ENCODE measurements around the gene DNAJC15. TPM values are rescaled to one million over a fixed set of nuclear protein-coding genes. Genes with fewer than 3 reads are reported as not detected.

The DNAJC15 gene
- total RNA-seq, 1 donor from 2014 or later = 2.3 TPM

GRCh38 chr13:43005460-43006236 is 17.7 kb upstream of the DNAJC15 start:
- H3K4me1 ChIP-seq = no peaks in the 10 kb centered on the region
- intact Hi-C loops (cut with DNase I) = no loop called here
- H3K4me3 ChIP-seq = no peak overlapping the region
- H3K27ac ChIP-seq = no peak overlapping the region
- H3K9me3 ChIP-seq = no peaks in the 10 kb centered on the region
- no peak for DNase-seq (ENCODE audit: low spot score in 2 of 2)
- H3K36me3 ChIP-seq = no peaks in the 10 kb centered on the region
- no peaks in the 10 kb centered on the region for H3K27me3 ChIP-seq
- no peak for TF ChIP-seq CTCF (IDR thresholded peaks at IDR 0.05)

DNA sequence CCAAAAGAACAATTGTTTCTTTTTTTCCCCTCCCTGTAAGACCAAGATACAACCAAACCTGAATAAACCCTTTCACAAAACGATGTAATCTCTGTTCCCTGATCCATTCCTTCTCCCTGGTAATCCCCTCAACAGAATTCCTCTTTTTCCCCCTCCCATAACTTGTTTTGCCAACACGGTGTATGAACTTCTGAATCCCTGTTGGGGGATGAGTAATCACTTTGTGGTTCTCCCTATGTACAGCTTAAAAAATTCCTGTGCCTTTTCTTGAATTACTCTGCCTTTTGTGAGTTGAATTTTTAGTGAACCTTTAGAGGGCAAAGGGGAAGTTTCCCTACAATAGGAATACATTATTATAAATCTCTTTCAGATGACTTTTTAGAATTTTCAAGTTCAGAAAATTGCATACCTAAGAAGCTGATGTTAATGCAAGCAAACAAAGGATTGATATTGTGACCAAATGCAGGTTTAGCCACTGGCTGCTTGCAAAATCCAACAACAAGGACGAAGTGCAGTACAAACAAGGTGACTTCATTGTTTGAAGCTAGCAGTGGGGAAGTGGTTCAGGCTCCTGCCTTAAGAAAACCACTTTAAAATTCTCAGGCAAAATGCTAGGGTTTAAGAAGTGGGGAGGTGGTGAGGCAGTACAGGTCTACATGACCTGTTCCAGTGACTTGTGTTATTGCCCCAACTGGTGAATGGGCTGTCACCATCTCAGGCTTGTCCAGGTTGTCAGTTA is 16.3 kb upstream of the DNAJC15 start:
- no peak for TF ChIP-seq CTCF (IDR thresholded peaks at IDR 0.05)
- no peaks in the 10 kb centered on the region for H3K4me1 ChIP-seq
- no peaks in the 10 kb centered on the region for H3K9me3 ChIP-seq
- H3K36me3 ChIP-seq = no peaks in the 10 kb centered on the region
- H3K27me3 ChIP-seq = no peaks in the 10 kb centered on the region
- no peak overlapping the region for H3K4me3 ChIP-seq
- intact Hi-C loops (cut with DNase I) = no loop called here
- DNase-seq (ENCODE audit: low spot score in 2 of 2) = no peak
- no peak overlapping the region for H3K27ac ChIP-seq

GRCh38 chr13:43008596-43008995 is 14.8 kb upstream of the DNAJC15 start:
- Histone ChIP-seq H3K27ac (no peak overlapping the region), H3K4me3 (no peak overlapping the region), H3K9me3 (no peaks in the 10 kb centered on the region), H3K4me1 (no peaks in the 10 kb centered on the region), H3K27me3 (no peaks in the 10 kb centered on the region), H3K36me3 (no peaks in the 10 kb centered on the region)
- DNase-seq (ENCODE audit: low spot score in 2 of 2) = no peak
- TF ChIP-seq CTCF (IDR thresholded peaks at IDR 0.05) = no peak
- intact Hi-C loops (cut with DNase I) = no loop called here

DNA sequence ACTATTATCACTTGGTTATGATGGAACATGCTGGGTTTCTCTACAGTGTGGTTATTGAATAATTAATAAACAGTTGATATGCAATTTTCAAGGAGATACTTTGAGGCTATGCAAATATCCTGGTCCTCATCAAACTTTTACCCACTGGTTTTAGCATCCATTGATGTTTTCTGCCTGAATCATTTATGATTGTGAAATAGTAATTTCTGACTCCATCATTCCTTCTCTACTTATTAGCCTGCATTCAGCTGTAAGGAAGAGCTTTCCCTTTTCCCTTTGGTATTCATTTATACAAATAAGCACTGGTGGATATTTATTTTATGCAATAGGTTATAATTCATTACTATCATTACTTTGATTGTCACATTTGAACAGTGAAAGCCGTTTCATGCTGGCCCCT is 13.9 kb upstream of the DNAJC15 start:
- H3K27ac ChIP-seq = no peak overlapping the region
- no peaks in the 10 kb centered on the region for H3K36me3 ChIP-seq
- H3K4me1 ChIP-seq = no peaks in the 10 kb centered on the region
- no peaks in the 10 kb centered on the region for H3K27me3 ChIP-seq
- no peak for TF ChIP-seq CTCF (IDR thresholded peaks at IDR 0.05)
- H3K4me3 ChIP-seq = no peak overlapping the region
- DNase-seq (ENCODE audit: low spot score in 2 of 2) = no peak
- intact Hi-C loops (cut with DNase I) = no loop called here
- no peaks in the 10 kb centered on the region for H3K9me3 ChIP-seq

DNA sequence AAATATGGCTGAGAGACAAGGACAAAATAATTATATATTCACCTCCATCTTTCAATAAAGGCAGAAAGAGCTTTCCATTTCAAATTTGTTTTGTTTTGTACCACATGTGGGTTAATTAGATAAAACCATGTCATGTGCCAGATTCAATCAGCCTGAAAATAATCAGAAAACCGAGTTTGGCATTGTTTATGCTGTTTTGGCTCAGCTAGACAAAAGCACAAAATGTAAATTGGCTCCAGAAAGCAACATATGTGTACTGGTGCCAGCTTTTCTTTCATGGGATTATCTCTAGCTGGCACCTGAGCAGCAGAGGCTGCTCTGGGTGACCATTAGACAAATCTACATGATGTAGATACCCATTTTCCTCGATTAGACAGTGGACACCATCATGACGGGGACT is 9.2 kb upstream of the DNAJC15 start:
- TF ChIP-seq CTCF (IDR thresholded peaks at IDR 0.05) = no peak
- Histone ChIP-seq H3K27ac (no peak overlapping the region), H3K4me1 (no peaks in the 10 kb centered on the region), H3K9me3 (no peaks in the 10 kb centered on the region), H3K27me3 (no peaks in the 10 kb centered on the region), H3K36me3 (no peaks in the 10 kb centered on the region), H3K4me3 (no peak overlapping the region)
- intact Hi-C loops (cut with DNase I) = no loop called here
- no peak for DNase-seq (ENCODE audit: low spot score in 2 of 2)

All from ascending aorta (tissue), 2 donors.